Keratinocyte (primary cell): ENCODE results near the gene THUMPD3. TPM values are rescaled to one million over a fixed set of nuclear protein-coding genes. Genes with fewer than 3 reads are reported as not detected.

ENCODE experiments used
- DNase-seq: peaks from one replicate; pipeline ENCODE4 v3.0.0-alpha.2; 2011; ENCODE audit warnings: low read depth, missing footprints, low spot score
- FAIRE-seq: peaks from 2 replicates; lab custom pipeline; 2011; peaks lifted over from hg19 to GRCh38; lab: Jason Lieb, UNC
- H2AFZ ChIP-seq: 2 replicates; pipeline ENCODE4 v1.6.0; 2012; ENCODE audit warnings: low read length, control low read depth, inconsistent platforms; ENCODE audit not compliant: control insufficient read depth
- H3K27ac ChIP-seq: 2 replicates; pipeline ENCODE4 v1.5.1; 2011; ENCODE audit warnings: low read length; ENCODE audit not compliant: control insufficient read depth, insufficient read depth
- H3K27me3 ChIP-seq: 3 replicates; pipeline ENCODE4 v1.6.0; 2011; ENCODE audit warnings: low read length; ENCODE audit not compliant: control insufficient read depth, insufficient read depth; ENCODE audit errors: extremely low read depth
- H3K36me3 ChIP-seq, 2 experiments: 2 replicates in 1 of 2; 3 replicates in 1 of 2; pipeline ENCODE4 v1.5.1; 2011; ENCODE audit warnings: low read length in 2 of 2, mild to moderate bottlenecking in 1 of 2; ENCODE audit not compliant: control insufficient read depth in 2 of 2, insufficient read depth in 2 of 2; ENCODE audit errors: extremely low read depth in 1 of 2
- H3K4me1 ChIP-seq: 3 replicates; pipeline ENCODE4 v1.5.1; 2011; ENCODE audit warnings: low read length; ENCODE audit not compliant: control insufficient read depth, insufficient read depth; ENCODE audit errors: extremely low read depth
- H3K4me2 ChIP-seq: 3 replicates; pipeline ENCODE4 v1.6.0; 2011; ENCODE audit warnings: low read depth, low read length; ENCODE audit not compliant: control insufficient read depth, insufficient read depth; ENCODE audit errors: extremely low read depth
- H3K4me3 ChIP-seq, 3 experiments: fragments of 200-600 bp in 1 of 3; sonication (generic) in 1 of 3; 2 replicates in 2 of 3; 3 replicates in 1 of 3; pipeline ENCODE4 v1.5.1; 2011 to 2016; ENCODE audit warnings: low read length in 3 of 3, mild to moderate bottlenecking in 3 of 3, control low read depth in 2 of 3, inconsistent platforms in 1 of 3, low read depth in 1 of 3, mixed read lengths in 1 of 3, mixed run types in 1 of 3, moderate library complexity in 1 of 3; ENCODE audit not compliant: control insufficient read depth in 2 of 3, insufficient read depth in 2 of 3; ENCODE audit errors: extremely low read depth in 1 of 3
- H3K79me2 ChIP-seq: 2 replicates; pipeline ENCODE4 v1.6.0; 2012; ENCODE audit warnings: low read length; ENCODE audit not compliant: control insufficient read depth, insufficient read depth
- H3K9ac ChIP-seq: 3 replicates; pipeline ENCODE4 v1.6.0; 2011; ENCODE audit warnings: low read length; ENCODE audit not compliant: control insufficient read depth, insufficient read depth; ENCODE audit errors: extremely low read depth
- H3K9me1 ChIP-seq: 3 replicates; pipeline ENCODE4 v1.6.0; 2011; ENCODE audit warnings: low read length; ENCODE audit not compliant: control insufficient read depth, insufficient read depth; ENCODE audit errors: extremely low read depth
- H3K9me3 ChIP-seq: 2 replicates; pipeline ENCODE4 v1.5.1; 2012; ENCODE audit warnings: low read depth, low read length; ENCODE audit not compliant: control insufficient read depth
- H4K20me1 ChIP-seq: 3 replicates; pipeline ENCODE4 v1.6.0; 2011; ENCODE audit warnings: low read length; ENCODE audit not compliant: control insufficient read depth, insufficient read depth; ENCODE audit errors: extremely low read depth
- EZH2 ChIP-seq: IDR thresholded peaks from one replicate; pipeline ENCODE4 v1.6.1; 2012; ENCODE audit warnings: inconsistent platforms, mild to moderate bottlenecking, low read length, moderate library complexity
- dilution Hi-C: fragments of 300-500 bp; cut with MboI; formaldehyde crosslinking; loops from one replicate; pipeline ENCODE4 v1.7.0; 2020; ENCODE audit warnings: low sequenced_read_pairs; ENCODE audit not compliant: extremely low pct_ligation_motif_present
- polyA plus RNA-seq, 5 experiments: library from polyadenylated mRNA; depleted of rRNA in 3 of 5; stranded (reverse) in 3 of 5; stranded (forward) in 1 of 5; unstranded in 1 of 5; fragments of >200 nt; gene quantifications; 1 replicate in 1 of 5; 2 replicates in 3 of 5; 3 replicates in 1 of 5; pipeline versions ENCODE4 v1.2.1 to v1.2.3, GENCODE V29; 2011 to 2012; ENCODE audit warnings: missing spikeins in 2 of 5, low read depth in 1 of 5, low replicate concordance in 1 of 5
- TF ChIP-seq, protein P1 (sequence below), 3 experiments: IDR thresholded peaks in 1 of 3; conservative IDR thresholded peaks in 1 of 3; optimal IDR thresholded peaks in 1 of 3; 2 replicates in 2 of 3; 3 replicates in 1 of 3; pipeline versions ENCODE3 to v1.5.1; 2011; ENCODE audit warnings: low read length in 3 of 3, mild to moderate bottlenecking in 3 of 3, moderate library complexity in 2 of 3, control low read depth in 1 of 3, inconsistent platforms in 1 of 3; ENCODE audit not compliant: insufficient read depth in 2 of 3; ENCODE audit errors: extremely low read depth in 1 of 3

Gene THUMPD3
- polyA plus RNA-seq, 1 donor (not counting 4 experiments of a cell fraction or from before 2014, with no cell fraction given): 59.8 TPM

DNA sequence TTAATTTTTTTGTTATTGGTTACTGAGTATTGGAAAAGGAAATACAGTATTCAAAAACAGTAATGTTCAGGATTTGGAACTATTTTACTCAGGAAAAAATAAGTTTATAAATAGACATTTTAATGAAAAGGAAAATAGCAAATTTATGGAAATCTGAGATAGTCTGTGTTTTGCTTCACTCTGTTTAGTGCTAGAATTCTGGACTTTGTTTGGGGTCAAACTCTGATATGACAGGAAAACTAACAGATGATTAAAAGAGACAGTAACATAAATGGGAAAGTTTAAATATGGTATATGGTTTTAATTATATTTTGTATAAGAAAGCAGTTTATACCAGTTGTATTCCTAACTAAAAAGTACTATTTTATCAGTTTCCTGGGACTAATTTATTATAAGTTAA lies 52.0 kb downstream of the THUMPD3 start:
- H3K4me3 ChIP-seq: no peak overlapping the region
- H4K20me1 ChIP-seq: peaks cover 29% of the 10 kb centered on the region
- FAIRE-seq: no peak
- H3K4me1 ChIP-seq: peaks cover 26% of the 10 kb centered on the region
- H3K36me3 ChIP-seq: no peaks in the 10 kb centered on the region
- no peak overlapping the region for H3K4me2 ChIP-seq
- no peaks in the 10 kb centered on the region for H3K9me3 ChIP-seq
- H3K79me2 ChIP-seq: peaks cover 97% of the 10 kb centered on the region
- H3K9me1 ChIP-seq: no peaks in the 10 kb centered on the region
- H3K27me3 ChIP-seq: no peaks in the 10 kb centered on the region
- no peak overlapping the region for H3K27ac ChIP-seq
- H2AFZ ChIP-seq: no peak overlapping the region
- TF ChIP-seq, protein P1, sequence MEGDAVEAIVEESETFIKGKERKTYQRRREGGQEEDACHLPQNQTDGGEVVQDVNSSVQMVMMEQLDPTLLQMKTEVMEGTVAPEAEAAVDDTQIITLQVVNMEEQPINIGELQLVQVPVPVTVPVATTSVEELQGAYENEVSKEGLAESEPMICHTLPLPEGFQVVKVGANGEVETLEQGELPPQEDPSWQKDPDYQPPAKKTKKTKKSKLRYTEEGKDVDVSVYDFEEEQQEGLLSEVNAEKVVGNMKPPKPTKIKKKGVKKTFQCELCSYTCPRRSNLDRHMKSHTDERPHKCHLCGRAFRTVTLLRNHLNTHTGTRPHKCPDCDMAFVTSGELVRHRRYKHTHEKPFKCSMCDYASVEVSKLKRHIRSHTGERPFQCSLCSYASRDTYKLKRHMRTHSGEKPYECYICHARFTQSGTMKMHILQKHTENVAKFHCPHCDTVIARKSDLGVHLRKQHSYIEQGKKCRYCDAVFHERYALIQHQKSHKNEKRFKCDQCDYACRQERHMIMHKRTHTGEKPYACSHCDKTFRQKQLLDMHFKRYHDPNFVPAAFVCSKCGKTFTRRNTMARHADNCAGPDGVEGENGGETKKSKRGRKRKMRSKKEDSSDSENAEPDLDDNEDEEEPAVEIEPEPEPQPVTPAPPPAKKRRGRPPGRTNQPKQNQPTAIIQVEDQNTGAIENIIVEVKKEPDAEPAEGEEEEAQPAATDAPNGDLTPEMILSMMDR (optimal IDR thresholded peaks at IDR 0.05 in 1 of 3, IDR thresholded peaks at IDR 0.05 in 1 of 3, conservative IDR thresholded peaks at IDR 0.05 in 1 of 3; ENCODE audit: extremely low read depth in 1 of 3, insufficient read depth in 2 of 3, low read length in 3 of 3): no peak
- TF ChIP-seq EZH2: no peak
- no peak overlapping the region for H3K9ac ChIP-seq
- dilution Hi-C loops: no loop called here
- DNase-seq: no peak

DNA sequence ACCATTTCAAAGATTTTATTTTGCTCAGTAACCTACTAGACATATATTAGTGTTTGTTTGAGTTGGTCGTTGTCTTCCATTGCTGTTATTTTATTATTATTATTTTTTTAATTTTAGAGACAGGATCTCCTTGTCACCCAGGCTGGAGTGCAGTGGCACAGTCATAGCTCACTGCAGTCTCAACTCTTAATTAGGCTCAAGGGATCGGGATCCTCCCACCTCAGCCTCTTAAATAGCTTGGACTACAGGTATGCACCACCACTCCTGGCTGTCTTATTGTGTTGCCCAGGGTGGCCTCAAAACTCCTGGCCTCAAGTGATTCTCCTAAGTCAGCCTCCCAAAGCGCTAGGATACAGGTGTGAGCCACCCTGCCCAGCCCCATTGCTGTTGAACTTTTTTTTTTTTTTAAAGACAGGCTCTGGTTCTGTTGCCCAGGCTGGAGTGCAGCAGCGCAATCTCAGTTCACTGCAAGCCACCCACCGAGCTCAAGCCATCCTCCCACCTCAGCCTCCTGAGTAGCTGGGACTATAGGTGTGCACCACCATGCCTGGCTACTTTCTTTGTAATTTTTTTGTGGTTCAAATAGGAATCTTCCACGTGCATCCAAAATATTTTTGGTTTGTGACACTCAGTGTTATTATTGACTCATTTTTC lies 52.8 kb downstream of the THUMPD3 start:
- H3K4me2 ChIP-seq: peak overlapping the region; percentile 39
- peak overlapping the region; percentile 59 for H3K27ac ChIP-seq
- no peak overlapping the region for H3K4me3 ChIP-seq
- DNase-seq (no peak), FAIRE-seq (no peak)
- H2AFZ ChIP-seq: no peak overlapping the region
- no peaks in the 10 kb centered on the region for H3K36me3 ChIP-seq
- peaks cover 28% of the 10 kb centered on the region for H3K4me1 ChIP-seq
- no peaks in the 10 kb centered on the region for H3K9me1 ChIP-seq
- dilution Hi-C loops: no loop called here
- H3K27me3 ChIP-seq: no peaks in the 10 kb centered on the region
- TF ChIP-seq, protein P1 (optimal IDR thresholded peaks at IDR 0.05 in 1 of 3, IDR thresholded peaks at IDR 0.05 in 1 of 3, conservative IDR thresholded peaks at IDR 0.05 in 1 of 3; ENCODE audit: extremely low read depth in 1 of 3, insufficient read depth in 2 of 3, low read length in 3 of 3): no peak
- no peak for TF ChIP-seq EZH2
- peaks cover 22% of the 10 kb centered on the region for H4K20me1 ChIP-seq
- no peaks in the 10 kb centered on the region for H3K9me3 ChIP-seq
- H3K79me2 ChIP-seq: peaks cover 97% of the 10 kb centered on the region
- H3K9ac ChIP-seq: peak overlapping the region; percentile 6
